Duodenal mucosa (tissue), 2 donors: ENCODE measurements around the gene HSD17B8.

Experiments
- H3K27ac ChIP-seq: one replicate; pipeline ENCODE4 v1.7.0; 2013; ENCODE audit warnings: low read depth, low read length
- H3K27me3 ChIP-seq, 2 donors: one replicate each; pipeline ENCODE4 v1.7.0; 2013; ENCODE audit warnings: low read length in 2 of 2, control low read depth in 1 of 2; ENCODE audit not compliant: insufficient read depth in 2 of 2, control insufficient read depth in 1 of 2
- H3K36me3 ChIP-seq, 2 donors: one replicate each; pipeline ENCODE4 v1.7.0; 2013; ENCODE audit warnings: low read length in 2 of 2, control low read depth in 1 of 2; ENCODE audit not compliant: insufficient read depth in 2 of 2, control insufficient read depth in 1 of 2
- H3K4me1 ChIP-seq, 2 donors: one replicate each; pipeline ENCODE4 v1.7.0; 2013; ENCODE audit warnings: low read length in 2 of 2, control low read depth in 1 of 2; ENCODE audit not compliant: insufficient read depth in 2 of 2, control insufficient read depth in 1 of 2
- H3K4me3 ChIP-seq, 2 donors: one replicate each; pipeline ENCODE4 v1.7.0; 2013; ENCODE audit warnings: low read length in 2 of 2, low read depth in 1 of 2
- H3K9ac ChIP-seq, 2 donors: one replicate each; pipeline ENCODE4 v1.7.0; 2013; ENCODE audit warnings: low read length in 2 of 2, low read depth in 1 of 2
- H3K9me3 ChIP-seq, 2 donors: one replicate each; pipeline ENCODE4 v1.7.0; 2013; ENCODE audit warnings: low read length in 2 of 2, control low read depth in 1 of 2; ENCODE audit not compliant: control insufficient read depth in 1 of 2

Gene HSD17B8

DNA sequence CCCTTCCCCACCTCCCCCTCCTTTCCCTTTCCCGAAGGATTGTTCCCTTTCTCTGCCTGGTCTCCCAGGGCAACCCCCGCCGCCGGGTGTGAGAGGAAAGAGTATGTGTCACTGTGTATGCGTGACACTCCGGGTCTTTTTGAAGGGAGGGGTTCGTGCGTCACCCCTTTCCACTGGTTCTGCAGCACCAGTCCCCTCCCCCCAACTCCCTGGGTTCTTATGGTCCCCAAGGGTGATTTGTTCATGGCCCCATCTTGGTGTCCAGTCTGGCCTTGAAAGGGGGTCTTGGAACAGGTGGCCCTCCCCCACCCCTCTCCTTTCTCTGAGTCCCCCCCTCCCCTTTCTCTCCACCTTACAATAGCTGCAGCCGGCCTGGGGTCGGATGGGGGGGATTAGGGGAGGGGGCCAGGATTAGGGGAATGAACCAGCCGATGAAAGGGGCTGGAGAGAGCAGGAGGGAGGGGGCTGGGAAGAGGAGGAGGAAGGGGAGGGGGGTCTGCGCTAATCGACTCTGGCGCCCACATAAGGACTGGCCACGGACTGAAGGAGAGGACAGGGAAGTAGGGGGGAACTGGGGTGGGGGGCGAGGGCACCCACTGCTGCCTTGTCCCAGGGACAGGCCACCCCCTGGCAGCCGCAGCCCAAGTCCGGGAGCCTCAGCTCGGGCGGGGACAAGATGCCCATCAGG lies 2.6 kb downstream of the HSD17B8 start:
- Histone ChIP-seq H3K9me3 (no peaks in the 10 kb centered on the region), H3K27me3 (no peaks in the 10 kb centered on the region), H3K4me1 (peaks cover 35 to 37% of the 10 kb centered on the region in 2 donors), H3K27ac (no peak overlapping the region), H3K9ac (peak overlapping the region; percentile 92 to 96), H3K36me3 (peaks cover 21 to 30% of the 10 kb centered on the region in 2 donors), H3K4me3 (peak overlapping the region; percentile 77 to 88)

DNA sequence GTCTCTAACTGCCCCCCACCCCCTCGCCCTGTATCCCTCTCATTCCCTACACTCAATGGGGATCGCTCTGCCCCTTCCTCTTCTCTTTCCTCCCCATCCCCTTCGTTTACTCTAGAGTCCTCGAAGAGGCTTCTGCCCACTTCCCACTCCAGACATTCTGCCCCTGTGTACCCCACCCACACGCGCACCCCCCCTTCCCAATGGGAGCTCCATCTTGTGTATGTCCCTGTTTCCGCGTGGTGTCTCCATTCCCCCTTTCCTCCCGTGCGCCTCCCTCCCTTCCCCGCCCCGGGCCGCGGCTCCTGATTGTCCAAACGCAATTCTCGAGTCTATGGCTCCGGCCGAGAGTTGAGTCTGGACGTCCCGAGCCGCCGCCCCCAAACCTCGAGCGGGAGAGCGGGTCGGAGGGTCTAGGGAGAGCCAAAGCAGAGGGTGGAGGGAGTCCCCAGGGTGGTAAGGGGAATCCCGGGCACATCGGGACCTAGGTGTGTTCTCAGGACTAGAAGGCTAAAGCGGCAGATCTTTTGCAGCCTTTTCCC lies 3.2 kb downstream of the HSD17B8 start:
- no peaks in the 10 kb centered on the region for H3K9me3 ChIP-seq
- peaks cover 0 to 2% of the 10 kb centered on the region in 2 donors for H3K27me3 ChIP-seq
- peak overlapping the region; percentile 77 to 88 for H3K4me3 ChIP-seq
- H3K27ac ChIP-seq, result peak overlapping the region; percentile 74
- peaks cover 32 to 35% of the 10 kb centered on the region in 2 donors for H3K4me1 ChIP-seq
- peak overlapping the region; percentile 92 to 96 for H3K9ac ChIP-seq
- peaks cover 14 to 24% of the 10 kb centered on the region in 2 donors for H3K36me3 ChIP-seq

DNA sequence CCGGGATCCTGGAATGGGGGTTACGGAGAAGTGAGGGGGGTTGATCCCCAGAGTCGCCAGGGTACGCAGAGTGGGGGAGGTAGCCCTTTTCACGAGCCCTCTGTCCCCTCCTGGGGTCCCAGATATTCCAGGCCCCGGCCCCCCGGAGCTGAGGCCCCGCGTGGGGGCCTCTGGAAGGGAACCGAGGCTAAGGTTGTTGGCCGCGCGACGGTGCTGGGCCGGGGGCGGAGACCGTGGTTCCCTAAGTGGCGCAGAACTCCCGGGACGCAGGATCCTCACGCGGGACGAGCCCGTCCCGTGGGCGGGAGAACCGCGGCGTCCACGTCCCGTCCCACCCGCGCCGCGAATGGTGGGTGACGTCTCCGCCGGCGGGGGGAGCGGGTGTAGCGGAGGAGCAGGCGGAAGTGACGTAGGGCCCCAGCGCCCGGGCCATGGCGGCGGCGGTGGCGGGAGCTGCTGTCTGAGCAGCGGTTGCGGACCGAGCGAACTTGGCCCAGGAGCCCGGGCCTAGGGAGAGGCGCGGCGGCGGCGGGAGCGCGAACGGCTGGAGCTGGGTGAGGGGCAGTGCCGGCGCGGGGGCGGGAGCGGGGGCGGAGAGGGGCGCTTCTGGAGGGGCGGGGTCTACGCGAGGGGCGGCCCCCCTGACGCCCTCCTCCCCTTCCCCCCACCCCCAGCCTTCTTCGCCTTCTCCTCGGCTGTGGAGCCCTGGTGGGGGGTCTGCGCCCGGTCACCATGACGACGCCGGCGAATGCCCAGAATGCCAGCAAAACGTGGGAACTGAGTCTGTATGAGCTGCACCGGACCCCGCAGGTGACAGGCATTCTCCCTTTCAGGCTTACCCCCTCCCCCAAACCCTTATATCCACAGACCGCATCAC lies 3.9 kb downstream of the HSD17B8 start, which contains the start of gene RING1:
TSS of gene RING1 (plus strand) at position 410 of the 877 bp plus-strand sequence. CDS start at position 733, 323 bp downstream.
- peak within 1 kb of the TSS; percentile 92 to 96 for H3K9ac ChIP-seq
- peaks cover 33 to 36% of the 10 kb centered on the region in 2 donors for H3K4me1 ChIP-seq
- no peaks in the 10 kb centered on the region for H3K9me3 ChIP-seq
- peak within 1 kb of the TSS; percentile 77 to 88 for H3K4me3 ChIP-seq
- H3K36me3 ChIP-seq, result peaks cover 7 to 17% of the 10 kb centered on the region in 2 donors
- peak within 1 kb of the TSS; percentile 74 for H3K27ac ChIP-seq
- H3K27me3 ChIP-seq, result peaks cover 5 to 9% of the 10 kb centered on the region in 2 donors

DNA sequence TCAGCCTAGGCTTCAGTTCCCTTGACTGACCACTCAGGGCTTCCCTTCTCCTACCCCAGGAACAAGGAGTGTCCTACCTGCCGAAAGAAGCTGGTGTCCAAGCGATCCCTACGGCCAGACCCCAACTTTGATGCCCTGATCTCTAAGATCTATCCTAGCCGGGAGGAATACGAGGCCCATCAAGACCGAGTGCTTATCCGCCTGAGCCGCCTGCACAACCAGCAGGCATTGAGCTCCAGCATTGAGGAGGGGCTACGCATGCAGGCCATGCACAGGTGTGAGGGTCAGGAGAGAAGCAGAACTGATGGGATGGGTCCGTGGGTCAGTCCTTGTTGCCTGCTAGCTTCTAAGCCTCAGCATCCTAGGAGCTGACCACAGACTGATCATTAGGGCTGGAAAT lies 5.4 kb downstream of the HSD17B8 start:
- Histone ChIP-seq H3K27ac (no peak overlapping the region), H3K36me3 (peaks cover 5 to 11% of the 10 kb centered on the region in 2 donors)

DNA sequence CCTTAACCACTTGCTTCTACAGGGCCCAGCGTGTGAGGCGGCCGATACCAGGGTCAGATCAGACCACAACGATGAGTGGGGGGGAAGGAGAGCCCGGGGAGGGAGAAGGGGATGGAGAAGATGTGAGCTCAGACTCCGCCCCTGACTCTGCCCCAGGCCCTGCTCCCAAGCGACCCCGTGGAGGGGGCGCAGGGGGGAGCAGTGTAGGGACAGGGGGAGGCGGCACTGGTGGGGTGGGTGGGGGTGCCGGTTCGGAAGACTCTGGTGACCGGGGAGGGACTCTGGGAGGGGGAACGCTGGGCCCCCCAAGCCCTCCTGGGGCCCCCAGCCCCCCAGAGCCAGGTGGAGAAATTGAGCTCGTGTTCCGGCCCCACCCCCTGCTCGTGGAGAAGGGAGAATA lies 6.7 kb downstream of the HSD17B8 start:
- Histone ChIP-seq H3K27me3 (peaks cover 11 to 23% of the 10 kb centered on the region in 2 donors), H3K27ac (no peak overlapping the region), H3K9me3 (no peaks in the 10 kb centered on the region), H3K36me3 (peaks cover 5 to 11% of the 10 kb centered on the region in 2 donors), H3K4me3 (no peak overlapping the region), H3K4me1 (peaks cover 20 to 24% of the 10 kb centered on the region in 2 donors), H3K9ac (no peak overlapping the region)

More for the DNA sequence above, 5.4 kb downstream of the HSD17B8 start:
- H3K9me3 ChIP-seq, result no peaks in the 10 kb centered on the region
- H3K27me3 ChIP-seq, result peaks cover 11 to 23% of the 10 kb centered on the region in 2 donors
- H3K9ac ChIP-seq, result no peak overlapping the region
- peaks cover 29 to 32% of the 10 kb centered on the region in 2 donors for H3K4me1 ChIP-seq
- no peak overlapping the region for H3K4me3 ChIP-seq

DNA sequence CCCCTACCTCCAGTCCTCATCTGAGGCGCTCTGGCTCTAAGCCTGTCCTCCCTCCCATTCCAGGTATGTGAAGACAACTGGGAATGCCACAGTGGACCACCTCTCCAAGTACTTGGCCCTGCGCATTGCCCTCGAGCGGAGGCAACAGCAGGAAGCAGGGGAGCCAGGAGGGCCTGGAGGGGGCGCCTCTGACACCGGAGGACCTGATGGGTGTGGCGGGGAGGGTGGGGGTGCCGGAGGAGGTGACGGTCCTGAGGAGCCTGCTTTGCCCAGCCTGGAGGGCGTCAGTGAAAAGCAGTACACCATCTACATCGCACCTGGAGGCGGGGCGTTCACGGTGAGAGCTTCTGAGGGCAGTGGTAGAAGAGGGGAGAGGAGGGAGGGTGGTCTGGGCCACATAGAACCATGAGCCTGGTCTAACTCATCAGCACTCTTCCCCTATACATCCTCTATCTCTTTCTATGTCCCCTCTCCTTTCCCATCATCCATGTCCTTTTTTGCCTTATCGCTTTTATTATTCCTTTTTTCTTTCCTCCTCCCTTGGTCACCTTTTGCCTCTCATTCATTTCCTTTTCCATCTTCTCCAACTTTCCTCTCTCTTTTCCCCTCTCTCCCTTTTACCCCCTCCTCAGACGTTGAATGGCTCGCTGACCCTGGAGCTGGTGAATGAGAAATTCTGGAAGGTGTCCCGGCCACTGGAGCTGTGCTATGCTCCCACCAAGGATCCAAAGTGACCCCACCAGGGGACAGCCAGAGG lies 7.4 kb downstream of the HSD17B8 start:
- H3K9me3 ChIP-seq, result no peaks in the 10 kb centered on the region
- no peak overlapping the region for H3K4me3 ChIP-seq
- peaks cover 5 to 11% of the 10 kb centered on the region in 2 donors for H3K36me3 ChIP-seq

GRCh38 chr6:33212857-33213165 lies 8.4 kb downstream of the HSD17B8 start:
- Histone ChIP-seq H3K4me1 (peaks cover 15 to 24% of the 10 kb centered on the region in 2 donors), H3K27me3 (peaks cover 11 to 23% of the 10 kb centered on the region in 2 donors), H3K36me3 (peaks cover 5 to 11% of the 10 kb centered on the region in 2 donors), H3K9ac (peak overlapping the region; percentile 50 to 51), H3K4me3 (peak overlapping the region; percentile 37 to 68), H3K9me3 (no peaks in the 10 kb centered on the region), H3K27ac (no peak overlapping the region)

More for the DNA sequence above, 7.4 kb downstream of the HSD17B8 start:
- Histone ChIP-seq H3K27me3 (peaks cover 11 to 23% of the 10 kb centered on the region in 2 donors), H3K4me1 (peaks cover 20 to 24% of the 10 kb centered on the region in 2 donors), H3K27ac (no peak overlapping the region), H3K9ac (no peak overlapping the region)

DNA sequence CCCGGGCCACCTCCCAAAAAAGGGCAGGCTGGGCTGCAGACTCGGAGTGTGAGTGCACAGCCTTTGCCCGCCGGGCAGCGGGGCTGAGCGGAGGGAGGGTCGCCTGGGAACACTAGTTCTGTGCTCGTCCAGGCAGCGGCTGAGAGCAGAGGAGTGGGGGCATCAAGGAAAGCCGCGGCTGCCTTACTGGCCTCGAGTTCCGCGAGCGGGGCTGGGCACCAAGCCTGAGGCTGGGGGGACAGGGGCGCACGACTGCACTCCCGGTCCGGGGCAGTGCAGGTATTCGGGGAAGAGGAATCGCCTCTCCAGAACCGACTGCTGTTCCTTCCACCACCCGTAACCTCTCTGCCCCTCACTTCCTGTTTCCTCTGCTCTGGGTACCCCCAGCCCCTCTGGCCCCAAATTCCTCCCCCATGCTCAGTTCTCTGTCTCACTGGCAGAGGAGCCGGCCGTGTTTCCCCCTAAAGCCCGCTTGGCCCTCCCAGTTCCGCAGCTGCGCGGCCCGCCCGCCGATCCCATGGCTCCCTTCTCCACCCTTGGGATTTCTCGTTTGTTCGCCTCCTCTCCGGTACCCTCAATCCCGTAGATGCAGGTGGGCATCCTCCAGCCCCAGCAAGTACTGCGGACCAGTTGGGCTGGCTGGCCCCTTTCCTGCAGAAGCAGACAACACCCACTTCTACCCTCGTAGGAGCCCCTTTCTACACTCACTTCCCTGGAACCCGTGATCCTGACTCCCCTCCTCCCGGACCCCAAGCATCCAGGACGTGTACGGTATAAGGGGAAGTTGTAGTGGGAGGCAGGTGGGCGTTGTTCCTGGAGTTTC lies 8.9 kb downstream of the HSD17B8 start:
- Histone ChIP-seq H3K27ac (no peak overlapping the region), H3K9me3 (no peaks in the 10 kb centered on the region), H3K9ac (peak overlapping the region; percentile 50 to 51), H3K4me1 (peaks cover 15 to 24% of the 10 kb centered on the region in 2 donors), H3K36me3 (peaks cover 5 to 11% of the 10 kb centered on the region in 2 donors), H3K27me3 (peaks cover 11 to 28% of the 10 kb centered on the region in 2 donors), H3K4me3 (peak overlapping the region; percentile 37 to 68)

GRCh38 chr6:33213989-33214335 lies 9.5 kb downstream of the HSD17B8 start:
- peaks cover 5 to 11% of the 10 kb centered on the region in 2 donors for H3K36me3 ChIP-seq
- H3K9ac ChIP-seq, result peak overlapping the region in 1 of 2 donors; percentile 51

More at GRCh38 chr6:33213989-33214335, 9.5 kb downstream of the HSD17B8 start:
- H3K4me3 ChIP-seq, result peak overlapping the region; percentile 37 to 68
- peaks cover 11 to 28% of the 10 kb centered on the region in 2 donors for H3K27me3 ChIP-seq
- H3K4me1 ChIP-seq, result peaks cover 15 to 21% of the 10 kb centered on the region in 2 donors
- no peak overlapping the region for H3K27ac ChIP-seq
- H3K9me3 ChIP-seq, result no peaks in the 10 kb centered on the region
